Activated naive CD4-positive, alpha-beta T cell treated with anti-CD3 and anti-CD28 coated beads, Interleukin-2, amount 50 U/mL, for 72 hours (primary cell): Measurements from ENCODE around the gene CISD3. TPM values are rescaled to one million over a fixed set of nuclear protein-coding genes. Genes with fewer than 3 reads are reported as not detected.
A peak's percentile ranks its signal among the peaks of the same experiment; 100 is the strongest.

ENCODE experiments used
- ATAC-seq, 2 donors: fragments of 150-1000 bp; cut with Tn5 transposase; 2 replicates each; pipeline ENCODE4 v1.10.0; 2021; ENCODE audit warnings: mild to moderate bottlenecking in 2 of 2, moderate library complexity in 2 of 2
- DNase-seq, 2 donors: peaks; one replicate each; pipeline ENCODE4 v3.0.0; 2021 to 2022; ENCODE audit warnings: low spot score in 2 of 2
- H3K27ac Mint-ChIP-seq, 2 donors: one replicate each; pipeline ENCODE4 v1.8.0; 2022; ENCODE audit warnings: mild to moderate bottlenecking in 2 of 2, mixed read lengths in 2 of 2
- H3K36me3 Mint-ChIP-seq, 2 donors: one replicate each; pipeline ENCODE4 v1.8.0; 2022; ENCODE audit warnings: mixed read lengths in 2 of 2
- H3K9me3 Mint-ChIP-seq, 2 donors: one replicate each; pipeline ENCODE4 v1.8.0; 2022; ENCODE audit warnings: mixed read lengths in 2 of 2
- total RNA-seq, 2 donors: library from RNA; stranded (reverse); gene quantifications; one replicate each; pipeline ENCODE4 v1.2.3, GENCODE V29; 2022

The CISD3 gene
- total RNA-seq, 2 donors from 2014 or later = 32.7 to 40.7 TPM

DNA sequence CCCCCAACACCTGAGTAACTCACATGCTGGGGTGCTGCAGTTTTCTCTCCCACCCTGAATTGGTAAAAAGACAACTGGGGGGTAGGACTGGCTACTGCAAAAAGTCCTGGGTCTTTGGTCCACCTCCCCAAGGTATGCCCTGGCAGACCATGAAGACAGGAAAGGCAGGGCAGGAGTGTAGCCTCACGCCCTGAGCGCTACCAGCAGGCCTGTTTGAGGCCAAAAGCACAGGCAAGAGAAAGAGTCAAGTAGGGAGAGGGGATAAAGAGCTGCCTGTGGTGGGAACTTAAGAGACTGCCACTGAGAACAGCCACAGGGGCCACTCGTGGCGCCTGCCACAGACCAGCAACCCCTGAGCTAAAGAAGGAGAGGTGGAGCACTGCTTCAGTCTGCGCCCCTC lies 36.2 kb downstream of the CISD3 start:
- no peak for ATAC-seq
- H3K9me3 Mint-ChIP-seq = no peaks in the 10 kb centered on the region
- peak overlapping the region; percentile 23 to 96 for H3K27ac Mint-ChIP-seq
- H3K36me3 Mint-ChIP-seq = peaks cover 0 to 22% of the 10 kb centered on the region in 2 donors
- no peak for DNase-seq

DNA sequence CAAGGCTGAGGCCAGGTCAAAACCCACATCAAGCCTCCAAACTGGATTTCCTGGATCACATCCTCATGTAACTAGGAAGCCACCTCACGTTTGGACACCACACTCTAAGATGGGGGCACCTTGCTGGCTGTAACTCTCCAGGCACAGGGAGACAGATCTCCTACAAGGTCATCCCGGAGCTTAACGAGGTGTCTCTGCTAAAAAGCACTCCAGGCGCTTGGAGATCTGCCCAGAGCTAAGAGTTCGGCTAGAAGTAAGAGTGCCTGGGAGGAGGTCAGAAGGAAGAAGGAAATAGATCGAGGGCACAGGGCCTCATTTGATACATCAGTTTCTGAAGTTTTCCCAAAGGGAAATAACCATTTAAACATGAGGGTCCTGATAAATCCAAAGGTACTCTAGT lies 38.3 kb downstream of the CISD3 start:
- no peak for DNase-seq
- peaks cover 3 to 18% of the 10 kb centered on the region in 2 donors for H3K36me3 Mint-ChIP-seq
- H3K27ac Mint-ChIP-seq = peak overlapping the region in 1 of 2 donors; percentile 65
- no peak for ATAC-seq
- H3K9me3 Mint-ChIP-seq = no peaks in the 10 kb centered on the region

DNA sequence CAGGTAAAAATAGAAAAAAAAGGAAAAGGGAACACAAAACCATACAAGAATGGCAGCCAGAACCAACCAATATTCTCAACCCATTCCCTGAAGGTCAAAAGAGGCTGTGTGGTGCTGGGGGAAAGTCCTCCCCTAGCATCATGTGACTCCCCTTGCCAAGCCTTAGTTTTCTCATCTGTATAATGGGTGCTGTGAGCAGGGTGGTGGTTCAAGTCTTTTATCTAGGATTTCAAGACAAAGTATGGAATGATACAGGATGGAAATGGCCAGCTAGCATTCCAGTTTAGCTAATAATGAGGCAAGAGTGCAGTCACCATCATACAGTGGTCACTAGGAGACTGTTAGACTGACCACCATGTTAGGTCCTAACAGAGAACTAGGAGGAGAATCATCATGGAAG lies 43.1 kb downstream of the CISD3 start:
- ATAC-seq (no peak), DNase-seq (no peak)
- Mint-ChIP-seq H3K36me3 (peaks cover 0 to 4% of the 10 kb centered on the region in 2 donors), H3K9me3 (no peaks in the 10 kb centered on the region), H3K27ac (peak overlapping the region in 1 of 2 donors; percentile 49)

DNA sequence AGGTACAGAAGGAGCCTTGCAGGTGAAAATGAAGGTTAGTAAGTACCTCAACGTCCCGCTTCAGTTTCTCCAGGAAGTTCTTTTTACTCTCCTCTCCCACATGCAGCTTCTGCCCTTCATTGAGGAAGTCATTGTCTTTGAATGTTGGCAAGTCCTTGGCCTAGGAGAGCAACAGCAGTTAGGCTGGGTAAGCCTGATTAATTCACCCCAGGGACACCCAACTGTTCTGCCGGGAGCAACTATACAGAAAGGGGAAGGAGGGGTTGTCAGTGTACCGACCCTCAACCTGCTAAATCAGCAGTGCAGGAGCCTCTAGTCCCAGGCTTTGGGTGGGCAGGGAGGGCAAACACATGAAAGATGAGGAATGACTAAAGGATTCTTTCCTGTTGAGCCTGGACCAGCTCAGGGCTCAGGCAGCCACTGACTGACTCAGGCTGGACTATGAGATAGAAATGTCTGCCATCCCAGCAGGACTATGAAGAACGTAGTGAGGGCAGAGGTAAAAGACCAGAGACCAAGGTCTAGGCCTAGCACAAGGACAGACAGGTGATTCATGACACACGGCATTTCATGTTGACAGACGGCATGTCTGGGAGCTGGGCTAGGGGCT lies 47.6 kb downstream of the CISD3 start:
- peaks cover 0 to 4% of the 10 kb centered on the region in 2 donors for H3K36me3 Mint-ChIP-seq
- H3K9me3 Mint-ChIP-seq = no peaks in the 10 kb centered on the region
- no peak for ATAC-seq
- no peak for DNase-seq
- H3K27ac Mint-ChIP-seq = no peak overlapping the region

DNA sequence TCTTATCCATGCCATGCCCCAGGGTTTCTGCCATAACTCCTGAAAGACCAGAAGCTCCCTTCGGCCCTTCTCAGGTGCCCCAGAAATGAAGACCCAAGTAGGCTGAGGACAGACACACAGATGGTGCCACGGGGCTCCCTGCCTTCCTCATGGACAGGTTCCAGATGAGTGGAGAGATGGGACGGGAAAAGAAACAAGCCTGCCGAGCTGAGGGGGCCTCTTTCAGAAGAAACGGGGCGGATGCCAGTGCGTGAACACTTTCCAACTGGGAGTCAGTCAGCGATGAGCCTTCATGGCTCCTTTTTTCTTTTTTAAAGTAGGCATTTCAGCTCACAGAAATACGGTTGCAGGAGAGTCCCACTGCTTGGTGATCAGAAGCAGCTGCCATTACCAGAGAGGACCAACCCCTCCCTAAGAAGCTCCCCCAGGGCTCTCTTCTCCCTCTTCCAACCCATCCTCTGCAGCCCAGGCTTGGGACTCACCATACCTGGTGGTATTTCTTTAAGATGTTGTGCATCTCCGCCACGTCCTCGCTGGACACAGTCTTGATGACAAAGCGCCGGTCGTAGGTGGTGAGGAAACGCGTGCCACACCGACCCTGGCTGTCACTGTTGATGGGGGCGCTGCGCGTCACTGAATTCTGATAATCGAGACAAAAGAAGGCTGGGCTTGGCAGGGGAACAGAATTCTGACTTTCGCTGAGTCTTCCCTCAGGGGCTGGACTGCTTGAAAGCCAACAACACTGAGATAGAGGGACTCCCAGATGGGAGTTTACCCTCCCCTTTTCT lies 50.0 kb downstream of the CISD3 start:
- H3K9me3 Mint-ChIP-seq = no peaks in the 10 kb centered on the region
- DNase-seq (no peak), ATAC-seq (no peak)
- H3K27ac Mint-ChIP-seq = peak overlapping the region in 1 of 2 donors; percentile 60
- H3K36me3 Mint-ChIP-seq = no peaks in the 10 kb centered on the region

DNA sequence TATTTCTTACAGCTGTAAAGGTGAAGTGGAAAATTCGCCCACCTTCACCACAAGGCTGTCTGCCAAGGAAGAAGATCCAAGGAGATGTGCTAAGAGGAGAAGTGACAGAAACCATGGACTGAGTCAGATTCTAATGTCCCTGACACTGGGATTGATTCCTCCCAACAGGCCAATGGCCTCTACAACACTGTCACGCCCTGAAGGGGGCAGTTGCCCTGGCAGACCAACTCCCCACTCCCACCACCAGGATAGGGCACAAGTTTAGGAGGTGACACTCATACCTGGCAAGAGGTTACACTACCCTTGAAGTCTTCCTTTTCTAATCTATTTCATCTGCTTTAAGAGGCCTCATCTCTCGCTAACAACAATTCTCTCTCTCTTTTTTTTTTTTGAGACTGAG lies 53.1 kb downstream of the CISD3 start:
- DNase-seq (no peak), ATAC-seq (no peak)
- Mint-ChIP-seq H3K27ac (no peak overlapping the region), H3K36me3 (peaks cover 0 to 8% of the 10 kb centered on the region in 2 donors), H3K9me3 (no peaks in the 10 kb centered on the region)

Other genes with a start within 250 kb of the CISD3 start
- 1 to 10 TPM; 1.1 to 1.2 TPM for gene SRCIN1, start 124.4 kb upstream of the CISD3 start, total RNA-seq
- gene EPOP, start 55.4 kb upstream of the CISD3 start, total RNA-seq = 10 to 100 TPM; 27.5 to 31.3 TPM
- 100 to 1,000 TPM; 204 to 288 TPM for gene MLLT6, start 25.1 kb upstream of the CISD3 start, total RNA-seq
- 1 to 10 TPM; 3.1 to 6.9 TPM for gene PCGF2, start 18.0 kb downstream of the CISD3 start, total RNA-seq
- gene PSMB3, start 22.4 kb downstream of the CISD3 start, total RNA-seq = 100 to 1,000 TPM; 339 to 405 TPM
- 10 to 100 TPM; 38.4 to 45.5 TPM for gene PIP4K2B, start 69.2 kb downstream of the CISD3 start, total RNA-seq
- gene CWC25, start 95.0 kb downstream of the CISD3 start, total RNA-seq = 10 to 100 TPM; 19.2 to 41.9 TPM
- 1,000 to 10,000 TPM; 1,602 to 2,658 TPM for gene RPL23, start 123.4 kb downstream of the CISD3 start, total RNA-seq
- gene LASP1, start 139.7 kb downstream of the CISD3 start, total RNA-seq = 100 to 1,000 TPM; 141 to 185 TPM
- gene FBXO47, start 237.1 kb downstream of the CISD3 start, total RNA-seq = under 1 TPM in 1 of 2 donors, not detected in 1; 0.18 TPM